GM12878 (cell line): ENCODE results near the gene PLEKHA6. TPM values are rescaled to one million over a fixed set of nuclear protein-coding genes. Genes with fewer than 3 reads are reported as not detected.

ENCODE experiments used
- ATAC-seq: fragments of 200-7000 bp; cut with Tn5 transposase; 3 replicates; pipeline ENCODE4 v1.9.1; 2020; ENCODE audit warnings: mild to moderate bottlenecking, moderate library complexity
- BruUV-seq: library from RNA; stranded (reverse); fragments of 400-500 nt; replicated peaks from 2 replicates; lab custom pipeline; 2021; lab: Mats Ljungman, UMichigan
- CTCF ChIA-PET: fragments of 300-600 bp; sonication (Branson Sonifier 250); formaldehyde crosslinking; extraction: SDS; loops from one replicate; lab custom pipeline; 2021; ENCODE audit warnings: inconsistent platforms; lab: Yijun Ruan, JAX
- POLR2A ChIA-PET: fragments of 350-600 bp; formaldehyde crosslinking; extraction: SDS; loops from one replicate; lab custom pipeline; 2021; ENCODE audit warnings: inconsistent platforms; lab: Charles Lee
- RAD21 ChIA-PET: fragments of 300-600 bp; sonication (Branson Sonifier 250); formaldehyde crosslinking; loops from one replicate; lab custom pipeline; 2023; ENCODE audit warnings: antibody characterized with exemption; ENCODE audit not compliant: unreplicated experiment; lab: Charles Lee
- SMC1A ChIA-PET: fragments of 300-600 bp; sonication (Branson Sonifier 250); formaldehyde crosslinking; loops from one replicate; lab custom pipeline; 2023; ENCODE audit not compliant: unreplicated experiment, uncharacterized antibody; lab: Charles Lee
- DNase-seq: peaks from one replicate; pipeline ENCODE4 v3.0.0-alpha.2; 2011; ENCODE audit warnings: low read depth, low spot score
- FAIRE-seq: peaks from 3 replicates; lab custom pipeline; 2011; peaks lifted over from hg19 to GRCh38; lab: Jason Lieb, UNC
- H2AFZ ChIP-seq: 2 replicates; pipeline ENCODE4 v1.6.0; 2011; ENCODE audit warnings: low read depth, low read length, control low read depth; ENCODE audit not compliant: control insufficient read depth
- H3K27ac ChIP-seq: 2 replicates; pipeline ENCODE4 v1.5.1; 2011; ENCODE audit warnings: control low read depth; ENCODE audit not compliant: control insufficient read depth, insufficient read depth
- H3K27me3 ChIP-seq, 2 experiments: replicated peaks in 1 of 2; 2 replicates each; pipeline versions ENCODE4 v1.6.0 to v1.6.1; 2011; ENCODE audit warnings: low read length in 1 of 2; ENCODE audit not compliant: control insufficient read depth in 2 of 2, insufficient read depth in 2 of 2
- H3K36me3 ChIP-seq, 2 experiments: 2 replicates each; pipeline ENCODE4 v1.5.1; 2011; ENCODE audit warnings: low read length in 1 of 2; ENCODE audit not compliant: control insufficient read depth in 2 of 2, insufficient read depth in 2 of 2
- H3K4me1 ChIP-seq: 2 replicates; pipeline ENCODE4 v1.6.1; 2011; ENCODE audit warnings: mild to moderate bottlenecking, low read length, moderate library complexity, mixed read lengths; ENCODE audit not compliant: control insufficient read depth, insufficient read depth
- H3K4me2 ChIP-seq: 2 replicates; pipeline ENCODE4 v1.6.0; 2011; ENCODE audit warnings: control low read depth; ENCODE audit not compliant: control insufficient read depth, insufficient read depth
- H3K4me3 ChIP-seq: fragments of 200-600 bp; sonication (generic); 2 replicates; pipeline ENCODE4 v1.5.1; 2016
- H3K79me2 ChIP-seq: 2 replicates; pipeline ENCODE4 v1.6.0; 2011; ENCODE audit warnings: low read length; ENCODE audit not compliant: control insufficient read depth, insufficient read depth
- H3K9ac ChIP-seq: 2 replicates; pipeline ENCODE4 v1.8.0; 2011; ENCODE audit warnings: low read length, control low read depth, mixed read lengths; ENCODE audit not compliant: control insufficient read depth, insufficient read depth
- H3K9me3 ChIP-seq: replicated peaks from 3 replicates; pipeline ENCODE4 v1.5.1; 2011; ENCODE audit warnings: mild to moderate bottlenecking, low read length; ENCODE audit not compliant: control insufficient read depth, insufficient read depth
- H4K20me1 ChIP-seq: 2 replicates; pipeline ENCODE4 v1.6.0; 2011; ENCODE audit not compliant: control insufficient read depth, insufficient read depth
- BMI1 ChIP-seq: fragments of 450-650 bp; IDR thresholded peaks from 2 replicates; pipeline ENCODE4 v1.6.1; 2016; ENCODE audit warnings: mild to moderate bottlenecking, moderate library complexity, borderline replicate concordance
- CREB1 ChIP-seq: IDR thresholded peaks from 2 replicates; pipeline ENCODE4 v1.6.1; 2012; ENCODE audit warnings: low read depth, mild to moderate bottlenecking, inconsistent platforms
- CREM ChIP-seq: IDR thresholded peaks from 2 replicates; pipeline ENCODE4 v1.6.1; 2014; ENCODE audit warnings: antibody characterized with exemption, low read depth
- ESRRA ChIP-seq: IDR thresholded peaks from 2 replicates; pipeline ENCODE4 v1.6.1; 2012; ENCODE audit warnings: mild to moderate bottlenecking, low read length, improper control_type of control experiment
- LARP7 ChIP-seq: fragments of 450-650 bp; IDR thresholded peaks from 2 replicates; pipeline ENCODE4 v1.6.1; 2017; ENCODE audit warnings: mild to moderate bottlenecking
- NRF1 ChIP-seq: conservative IDR thresholded peaks from 2 replicates; pipeline ENCODE4 v1.6.1; 2011; ENCODE audit warnings: mild to moderate bottlenecking, low read depth, low read length, improper control_type of control experiment
- ZNF622 ChIP-seq: fragments of 450-650 bp; IDR thresholded peaks from 2 replicates; pipeline ENCODE4 v1.6.1; 2017; ENCODE audit warnings: mild to moderate bottlenecking, inconsistent platforms
- WGBS: methylation state at CpG from one replicate; pipeline ENCODE4 v1.1.6; 2016; ENCODE audit warnings: low lambda C conversion rate; ENCODE audit not compliant: insufficient replicate concordance, insufficient coverage; ENCODE audit errors: missing lambda C conversion rate; 5-methylcytosine and 5-hydroxymethylcytosine counted together
- in situ Hi-C: fragments of 300-500 bp; cut with MboI; formaldehyde crosslinking; loops from 9 replicates; pipeline ENCODE4 v1.14.3; 2018; ENCODE audit warnings: mixed read lengths
- intact Hi-C: fragments of 100-400 bp; cut with micrococcal nuclease; formaldehyde crosslinking; loops from one replicate; pipeline ENCODE4 v1.14.2; 2022; ENCODE audit not compliant: unreplicated experiment
- polyA plus RNA-seq, 11 experiments: library from polyadenylated mRNA; depleted of rRNA in 4 of 11; unstranded in 6 of 11; stranded (reverse) in 5 of 11; fragments of >200 nt; fragmentation: Nextera tagmentation in 4 of 11; fragmentation: Illumina TruSeq in 1 of 11; extraction: Ambion mirVana in 4 of 11; extraction: Trizol in 1 of 11; gene quantifications; 1 replicate in 1 of 11; 2 replicates in 10 of 11; pipeline versions ENCODE4 v1.2.1 to v1.2.3, GENCODE V29; 2011 to 2016; ENCODE audit warnings: inconsistent platforms in 2 of 11, missing spikeins in 2 of 11, low read depth in 1 of 11
- total RNA-seq, 4 experiments: library from RNA; depleted of rRNA in 3 of 4; stranded (reverse); fragments of >200 nt in 3 of 4; fragmentation: Illumina TruSeq in 1 of 4; extraction: Trizol in 1 of 4; gene quantifications; 2 replicates each; pipeline versions ENCODE4 v1.2.1 to v1.2.3, GENCODE V29; 2013 to 2021
- TF ChIP-seq, protein P1 (sequence below): fragments of 450-650 bp; IDR thresholded peaks from 2 replicates; pipeline ENCODE4 v1.6.1; 2017; ENCODE audit warnings: mild to moderate bottlenecking, low read depth, inconsistent platforms; ENCODE audit not compliant: poor library complexity, severe bottlenecking
- TF ChIP-seq, protein P2 (sequence below): fragments of 150-350 bp; IDR thresholded peaks from 2 replicates; pipeline ENCODE4 v1.6.1; 2014; ENCODE audit warnings: mild to moderate bottlenecking, low read depth, low read length

The PLEKHA6 gene
- total and polyA plus RNA-seq, 10 of the 15 experiments (the other 5 are each of a cell fraction or from before 2014, with no cell fraction given): 0.04 to 0.81 (median 0.19) TPM; not detected in 4

DNA sequence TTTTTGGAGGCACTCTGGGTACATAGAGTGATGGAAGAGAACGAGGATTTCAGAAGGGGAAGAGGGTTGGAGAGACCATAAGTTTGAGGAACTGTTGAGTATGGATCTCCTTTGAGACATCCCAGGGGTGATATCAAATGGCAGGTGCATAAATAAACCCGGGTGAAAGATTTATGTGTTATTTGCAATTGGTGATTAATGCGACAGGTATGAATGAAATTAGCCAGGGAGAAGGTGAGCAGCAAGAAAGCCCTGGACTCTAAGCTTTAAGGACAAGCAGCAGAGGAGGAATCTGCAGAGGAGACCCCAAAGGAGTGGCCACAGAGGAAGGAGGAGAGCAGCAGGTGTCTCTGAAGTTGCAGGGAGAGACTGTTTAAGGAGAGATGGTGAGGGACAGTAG lies 184.8 kb downstream of the PLEKHA6 start (continued):
- TF ChIP-seq, protein P1, sequence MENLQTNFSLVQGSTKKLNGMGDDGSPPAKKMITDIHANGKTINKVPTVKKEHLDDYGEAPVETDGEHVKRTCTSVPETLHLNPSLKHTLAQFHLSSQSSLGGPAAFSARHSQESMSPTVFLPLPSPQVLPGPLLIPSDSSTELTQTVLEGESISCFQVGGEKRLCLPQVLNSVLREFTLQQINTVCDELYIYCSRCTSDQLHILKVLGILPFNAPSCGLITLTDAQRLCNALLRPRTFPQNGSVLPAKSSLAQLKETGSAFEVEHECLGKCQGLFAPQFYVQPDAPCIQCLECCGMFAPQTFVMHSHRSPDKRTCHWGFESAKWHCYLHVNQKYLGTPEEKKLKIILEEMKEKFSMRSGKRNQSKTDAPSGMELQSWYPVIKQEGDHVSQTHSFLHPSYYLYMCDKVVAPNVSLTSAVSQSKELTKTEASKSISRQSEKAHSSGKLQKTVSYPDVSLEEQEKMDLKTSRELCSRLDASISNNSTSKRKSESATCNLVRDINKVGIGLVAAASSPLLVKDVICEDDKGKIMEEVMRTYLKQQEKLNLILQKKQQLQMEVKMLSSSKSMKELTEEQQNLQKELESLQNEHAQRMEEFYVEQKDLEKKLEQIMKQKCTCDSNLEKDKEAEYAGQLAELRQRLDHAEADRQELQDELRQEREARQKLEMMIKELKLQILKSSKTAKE: no peak
- no peak for TF ChIP-seq LARP7

DNA sequence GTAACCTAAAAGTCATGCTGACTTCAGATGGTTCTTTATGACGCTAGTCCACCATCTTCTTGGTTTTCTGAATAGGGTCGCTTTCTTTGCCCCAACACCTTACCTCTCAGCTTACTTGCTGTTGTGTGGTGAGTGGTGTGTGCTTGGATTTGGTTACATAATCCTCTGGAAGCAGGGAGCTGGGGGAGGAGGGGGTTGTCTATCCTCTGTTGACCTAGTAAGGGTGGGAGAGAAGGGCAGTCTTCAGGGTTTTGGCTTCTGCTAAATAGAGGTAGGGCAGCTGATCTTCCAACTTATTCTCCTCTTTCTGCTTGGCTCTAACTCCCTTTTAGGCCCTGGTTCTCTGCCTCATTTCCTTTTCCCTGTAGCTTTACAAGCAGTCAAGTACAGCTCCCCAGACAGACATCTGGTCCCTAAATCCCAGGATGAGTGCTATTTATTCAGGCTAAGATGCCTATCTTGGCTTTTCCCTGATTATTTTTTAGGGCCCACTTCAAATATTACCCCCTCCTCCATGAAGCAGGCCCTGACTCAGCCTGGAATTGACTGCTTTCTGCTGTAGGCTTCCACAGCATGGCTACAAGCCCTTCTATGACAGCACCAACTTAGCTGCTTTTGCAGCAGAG lies 187.2 kb downstream of the PLEKHA6 start:
- Histone ChIP-seq H4K20me1 (no peaks in the 10 kb centered on the region), H3K79me2 (no peaks in the 10 kb centered on the region), H3K4me3 (no peak overlapping the region), H3K36me3 (no peaks in the 10 kb centered on the region), H3K4me2 (no peak overlapping the region), H3K27me3 (peaks cover 0 to 2% of the 10 kb centered on the region in 2 experiments; a peak in 1 of 4 replicates), H3K9ac (no peak overlapping the region), H3K9me3 (peaks cover 8% of the 10 kb centered on the region; the same call in 2 of the 3 replicates), H3K4me1 (no peaks in the 10 kb centered on the region), H3K27ac (no peak overlapping the region), H2AFZ (no peak overlapping the region)
- RAD21 ChIA-PET: no interaction called here
- ATAC-seq: no peak
- in situ Hi-C loops (no loop called here), intact Hi-C loops (no loop called here)
- SMC1A ChIA-PET: interaction anchor here (2.3 kb wide), 1 partner anchor 226 kb away, joined by 6 read pairs; no protein-coding TSS in a partner anchor
- POLR2A ChIA-PET: interaction anchor here (0.5 kb wide), 1 partner anchor 13 kb away, joined by 4 read pairs; no protein-coding TSS in a partner anchor
- FAIRE-seq: no peak
- TF ChIP-seq NRF1 (no peak), CREB1 (no peak), ESRRA (no peak), ZNF622 (no peak), CREM (no peak), BMI1 (no peak)
- TF ChIP-seq, protein P2, sequence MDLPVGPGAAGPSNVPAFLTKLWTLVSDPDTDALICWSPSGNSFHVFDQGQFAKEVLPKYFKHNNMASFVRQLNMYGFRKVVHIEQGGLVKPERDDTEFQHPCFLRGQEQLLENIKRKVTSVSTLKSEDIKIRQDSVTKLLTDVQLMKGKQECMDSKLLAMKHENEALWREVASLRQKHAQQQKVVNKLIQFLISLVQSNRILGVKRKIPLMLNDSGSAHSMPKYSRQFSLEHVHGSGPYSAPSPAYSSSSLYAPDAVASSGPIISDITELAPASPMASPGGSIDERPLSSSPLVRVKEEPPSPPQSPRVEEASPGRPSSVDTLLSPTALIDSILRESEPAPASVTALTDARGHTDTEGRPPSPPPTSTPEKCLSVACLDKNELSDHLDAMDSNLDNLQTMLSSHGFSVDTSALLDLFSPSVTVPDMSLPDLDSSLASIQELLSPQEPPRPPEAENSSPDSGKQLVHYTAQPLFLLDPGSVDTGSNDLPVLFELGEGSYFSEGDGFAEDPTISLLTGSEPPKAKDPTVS: no peak
- no peak for DNase-seq
- BruUV-seq: no TSS peak
- CTCF ChIA-PET: interaction anchor here (0.7 to 2.7 kb wide), 3 partner anchors 10 to 204 kb away, joined by 3 to 11 read pairs (median 4); no protein-coding TSS in a partner anchor
- WGBS: 28% methylated on average over 2 of the region's 2 CpGs
